A549 (cell line): ENCODE measurements around the gene MARK2. TPM values are rescaled to one million over a fixed set of nuclear protein-coding genes. Genes with fewer than 3 reads are reported as not detected.

Experiments
- ATAC-seq, 2 experiments: fragments of 200-7000 bp in 1 of 2; fragments of >200 bp in 1 of 2; cut with Nextera tagmentation in 1 of 2; cut with Tn5 transposase in 1 of 2; 3 replicates each; pipeline versions ENCODE4 v1.8.0 to v1.9.1; 2018 to 2020; ENCODE audit warnings: mild to moderate bottlenecking in 1 of 2, moderate library complexity in 1 of 2
- CTCF ChIA-PET: fragments of 300-600 bp; sonication (Branson Sonifier 250); formaldehyde crosslinking; extraction: SDS; loops from one replicate; lab custom pipeline; 2021; ENCODE audit warnings: antibody characterized with exemption, inconsistent platforms; lab: Yijun Ruan, JAX
- POLR2A ChIA-PET: fragments of 350-600 bp; formaldehyde crosslinking; extraction: SDS; loops from one replicate; lab custom pipeline; 2021; ENCODE audit warnings: antibody characterized with exemption, inconsistent platforms; lab: Yijun Ruan, JAX
- DNase-seq, 2 experiments: peaks; one replicate each; pipeline versions ENCODE4 v3.0.0 to v3.0.0-alpha.2; 2011 to 2016; ENCODE audit warnings: low read depth in 1 of 2, low spot score in 1 of 2
- FAIRE-seq: peaks from 2 replicates; lab custom pipeline; 2011; peaks lifted over from hg19 to GRCh38; lab: Jason Lieb, UNC
- H3K27ac ChIP-seq, 2 experiments: fragments of >200 bp; sonication (Bioruptor Twin); formaldehyde crosslinking; 3 replicates each; pipeline ENCODE4 v1.5.1; 2016 to 2017
- H3K4me1 ChIP-seq: fragments of >200 bp; sonication (Bioruptor Twin); formaldehyde crosslinking; 3 replicates; pipeline ENCODE4 v1.6.1; 2016
- H3K4me2 ChIP-seq: fragments of >200 bp; sonication (Bioruptor Twin); formaldehyde crosslinking; 3 replicates; pipeline ENCODE4 v1.6.1; 2016
- H3K4me3 ChIP-seq: fragments of >200 bp; sonication (Bioruptor Twin); formaldehyde crosslinking; 3 replicates; pipeline ENCODE4 v1.5.1; 2016
- H3K9me3 ChIP-seq: fragments of >200 bp; sonication (Bioruptor Twin); formaldehyde crosslinking; 3 replicates; pipeline ENCODE4 v1.6.1; 2016
- ATOH8 ChIP-seq: fragments of 250-450 bp; sonication (Bioruptor Pico); IDR thresholded peaks from 2 replicates; pipeline ENCODE4 v1.5.0; 2020; ENCODE audit warnings: low read depth, mild to moderate bottlenecking, moderate library complexity
- CEBPB ChIP-seq, 2 experiments: fragments of >200 bp in 1 of 2; sonication (Bioruptor Twin) in 1 of 2; formaldehyde crosslinking in 1 of 2; IDR thresholded peaks; 2 replicates each; pipeline ENCODE4 v1.6.1; 2012 to 2016
- CHD2 ChIP-seq: fragments of 150-350 bp; IDR thresholded peaks from 2 replicates; pipeline ENCODE4 v1.6.1; 2014; ENCODE audit warnings: low read length; ENCODE audit not compliant: partially characterized antibody
- CTCF ChIP-seq: fragments of >200 bp; sonication (Bioruptor Twin); formaldehyde crosslinking; IDR thresholded peaks from 3 replicates; pipeline ENCODE4 v1.5.1; 2016
- E2F6 ChIP-seq: IDR thresholded peaks from 2 replicates; pipeline ENCODE4 v1.6.1; 2012; ENCODE audit warnings: low read depth, borderline replicate concordance
- ELK1 ChIP-seq: fragments of 150-350 bp; IDR thresholded peaks from 2 replicates; pipeline ENCODE4 v1.6.1; 2014; ENCODE audit warnings: low read depth, mild to moderate bottlenecking, low read length
- EP300 ChIP-seq, 2 experiments: fragments of >200 bp; sonication (Bioruptor Twin); formaldehyde crosslinking; IDR thresholded peaks; 2 replicates in 1 of 2; 3 replicates in 1 of 2; pipeline ENCODE4 v1.6.1; 2016 to 2017
- ESRRA ChIP-seq: fragments of 150-350 bp; IDR thresholded peaks from 2 replicates; pipeline ENCODE4 v1.6.1; 2014; ENCODE audit warnings: mild to moderate bottlenecking, low read length, borderline replicate concordance
- FOSL2 ChIP-seq, 2 experiments: fragments of 450-650 bp in 1 of 2; fragments of >200 bp in 1 of 2; sonication (Bioruptor Twin) in 1 of 2; formaldehyde crosslinking; IDR thresholded peaks; 2 replicates each; pipeline versions ENCODE4 v1.5.0 to v1.6.1; 2016 to 2020; ENCODE audit warnings: mild to moderate bottlenecking in 1 of 2, moderate library complexity in 1 of 2
- FOXS1 ChIP-seq: fragments of 250-450 bp; sonication (Bioruptor Pico); IDR thresholded peaks from 2 replicates; pipeline ENCODE4 v1.5.0; 2020; ENCODE audit warnings: mild to moderate bottlenecking, moderate library complexity
- HEYL ChIP-seq: fragments of 250-450 bp; sonication (Bioruptor Pico); IDR thresholded peaks from 2 replicates; pipeline ENCODE4 v1.8.0; 2021; ENCODE audit warnings: mild to moderate bottlenecking, moderate library complexity
- HOXB13 ChIP-seq: fragments of 250-450 bp; sonication (Bioruptor Pico); IDR thresholded peaks from 2 replicates; pipeline ENCODE4 v1.5.0; 2020; ENCODE audit warnings: low read depth, mild to moderate bottlenecking, moderate library complexity
- HOXB5 ChIP-seq: fragments of 250-450 bp; sonication (Bioruptor Pico); IDR thresholded peaks from 2 replicates; pipeline ENCODE4 v1.5.0; 2020; ENCODE audit warnings: mild to moderate bottlenecking, moderate library complexity
- JUN ChIP-seq, 2 experiments: fragments of >200 bp; sonication (Bioruptor Twin); formaldehyde crosslinking; IDR thresholded peaks; 2 replicates in 1 of 2; 3 replicates in 1 of 2; pipeline ENCODE4 v1.6.1; 2016 to 2017
- JUNB ChIP-seq: fragments of >200 bp; sonication (Bioruptor Twin); formaldehyde crosslinking; IDR thresholded peaks from 2 replicates; pipeline ENCODE4 v1.6.1; 2016
- KDM1A ChIP-seq: fragments of 200-600 bp; sonication (generic); IDR thresholded peaks from 2 replicates; pipeline ENCODE4 v1.6.1; 2016; ENCODE audit warnings: low read depth, mild to moderate bottlenecking
- MAFK ChIP-seq: fragments of 450-650 bp; IDR thresholded peaks from 2 replicates; pipeline ENCODE4 v1.6.1; 2014; ENCODE audit not compliant: partially characterized antibody
- NPAS2 ChIP-seq: fragments of 250-450 bp; sonication (Bioruptor Pico); IDR thresholded peaks from 2 replicates; pipeline ENCODE4 v1.8.0; 2022; ENCODE audit warnings: mild to moderate bottlenecking, moderate library complexity, borderline replicate concordance
- PHF8 ChIP-seq: fragments of 200-600 bp; sonication (generic); IDR thresholded peaks from 2 replicates; pipeline ENCODE4 v1.6.1; 2016; ENCODE audit warnings: low read depth, mild to moderate bottlenecking, antibody characterized with exemption, moderate library complexity, borderline replicate concordance
- RAD21 ChIP-seq, 2 experiments: fragments of >200 bp in 1 of 2; sonication (Bioruptor Twin) in 1 of 2; formaldehyde crosslinking in 1 of 2; IDR thresholded peaks in 1 of 2; conservative IDR thresholded peaks in 1 of 2; 2 replicates in 1 of 2; 3 replicates in 1 of 2; pipeline ENCODE4 v1.6.1; 2012 to 2018; ENCODE audit warnings: inconsistent platforms in 1 of 2
- RCOR1 ChIP-seq: fragments of 150-350 bp; IDR thresholded peaks from 2 replicates; pipeline ENCODE4 v1.6.1; 2014; ENCODE audit warnings: antibody characterized with exemption, low read length, low read depth
- SMC3 ChIP-seq: fragments of >200 bp; sonication (Bioruptor Twin); formaldehyde crosslinking; IDR thresholded peaks from 3 replicates; pipeline ENCODE4 v1.6.1; 2018; ENCODE audit warnings: inconsistent platforms
- SREBF2 ChIP-seq: fragments of 450-650 bp; IDR thresholded peaks from 2 replicates; pipeline ENCODE4 v1.6.1; 2014; ENCODE audit warnings: mild to moderate bottlenecking, moderate library complexity
- ZNF302 ChIP-seq: fragments of 250-450 bp; sonication (Bioruptor Pico); IDR thresholded peaks from 2 replicates; pipeline ENCODE4 v1.9.0; 2021; ENCODE audit warnings: inconsistent platforms, mild to moderate bottlenecking, moderate library complexity
- WGBS: methylation state at CpG from one replicate; pipeline ENCODE4 v1.1.6; 2017; ENCODE audit errors: missing lambda C conversion rate; 5-methylcytosine and 5-hydroxymethylcytosine counted together
- polyA plus RNA-seq, 4 experiments: library from polyadenylated mRNA; depleted of rRNA in 3 of 4; stranded (reverse); fragments of >200 nt; fragmentation: RNase III in 1 of 4; extraction: RNeasy Plus Mini Kit Qiagen cat#74134 plus additional on column Dnase treatment in 1 of 4; gene quantifications; 2 replicates in 3 of 4; 3 replicates in 1 of 4; pipeline ENCODE4 v1.2.3, GENCODE V29; 2011 to 2017

The MARK2 gene
- polyA plus RNA-seq, 2 of the 4 experiments (the other 2 are of a cell fraction), result 20.2 to 28.4 TPM

- ChIA-PET CTCF (interaction anchor here (0.7 to 1.5 kb wide), 7 partner anchors 13 to 1109 kb away, joined by 3 to 4 read pairs (median 3); no protein-coding TSS in a partner anchor), POLR2A (no interaction called here)
- DNase-seq, result no peak
- no peak overlapping the region for H3K4me2 ChIP-seq
- no peak overlapping the region for H3K4me3 ChIP-seq
- 77% methylated on average over 14 of the region's 14 CpGs for WGBS
- peaks cover 53% of the 10 kb centered on the region for H3K4me1 ChIP-seq
- no peaks in the 10 kb centered on the region for H3K9me3 ChIP-seq
- H3K27ac ChIP-seq, result peak overlapping the region in 1 of 2 experiments; percentile 20; a peak in 2 of 6 replicates
- no peak for FAIRE-seq
- no peak for ATAC-seq
- TF ChIP-seq SMC3 (no peak), HOXB5 (CRISPR knock-in tag) (no peak)
Measured at GRCh38 chr11:63870351-63871140, 31.6 kb downstream of the MARK2 start.

- TF ChIP-seq MAFK, result no peak
- peak; percentile 53; the same call in 2 of the 3 replicates for TF ChIP-seq SMC3
- no peak for TF ChIP-seq ELK1
- no peak for TF ChIP-seq HOXB13 (CRISPR knock-in tag)
- no peak for TF ChIP-seq FOSL2 (IDR thresholded peaks at IDR 0.05)
- peak; percentile 50 for TF ChIP-seq FOSL2 (CRISPR knock-in tag; IDR thresholded peaks at IDR 0.05)
- TF ChIP-seq HEYL (CRISPR knock-in tag), result no peak
- no peak for TF ChIP-seq EP300 (IDR thresholded peaks at IDR 0.05)
- no peak for TF ChIP-seq FOXS1 (CRISPR knock-in tag)
- peak; percentile 48 for TF ChIP-seq CTCF
- TF ChIP-seq ZNF302, result no peak
- peak; percentile 86 to 95 for TF ChIP-seq CEBPB (IDR thresholded peaks at IDR 0.05)
- peak; percentile 53 to 58 for TF ChIP-seq RAD21 (conservative IDR thresholded peaks at IDR 0.05 in 1 of 2, IDR thresholded peaks at IDR 0.05 in 1 of 2)
- Histone ChIP-seq H3K27ac (peak overlapping the region; percentile 2 to 22; a peak in 2 of 6 replicates), H3K4me2 (peak overlapping the region; percentile 71), H3K9me3 (no peaks in the 10 kb centered on the region), H3K4me1 (peaks cover 48% of the 10 kb centered on the region), H3K4me3 (0 out of 3 replicates have a peak overlapping the region, but pooled peaks have one; percentile 6)
- ChIA-PET POLR2A (interaction anchor here (1.0 to 1.1 kb wide), 3 partner anchors 33 to 354 kb away, joined by 3 to 13 read pairs (median 3); partner anchors contain the start of gene MARK2), CTCF (interaction anchor here (1.0 to 2.6 kb wide), 7 partner anchors 10 to 74 kb away, joined by 3 to 16 read pairs (median 4); no protein-coding TSS in a partner anchor)
- FAIRE-seq (no peak), ATAC-seq (peak; percentile 92 to 96), DNase-seq (peak; percentile 71 to 86)
- 52% methylated on average over 11 of the region's 11 CpGs for WGBS
Measured at GRCh38 chr11:63871962-63872799, 33.3 kb downstream of the MARK2 start.

GRCh38 chr11:63872800-63873197 lies 33.9 kb downstream of the MARK2 start:
- H3K4me1 ChIP-seq, result peaks cover 48% of the 10 kb centered on the region
- ChIA-PET CTCF (interaction anchor here (0.8 to 2.6 kb wide), 8 partner anchors 10 to 73 kb away, joined by 3 to 16 read pairs (median 4); no protein-coding TSS in a partner anchor), POLR2A (interaction anchor here (1.1 kb wide), 2 partner anchors 34 to 354 kb away, joined by 3 read pairs; partner anchors contain the start of gene MARK2)

More at GRCh38 chr11:63872800-63873197, 33.9 kb downstream of the MARK2 start:
- WGBS, result 100% methylated on average over 4 of the region's 5 CpGs
- no peaks in the 10 kb centered on the region for H3K9me3 ChIP-seq
- FAIRE-seq (no peak), ATAC-seq (no peak), DNase-seq (no peak)
- TF ChIP-seq SREBF2 (no peak), E2F6 (no peak), SMC3 (no peak), RCOR1 (no peak), RAD21 (conservative IDR thresholded peaks at IDR 0.05 in 1 of 2, IDR thresholded peaks at IDR 0.05 in 1 of 2) (no peak), HEYL (CRISPR knock-in tag) (no peak), ZNF302 (no peak), PHF8 (no peak), ATOH8 (CRISPR knock-in tag) (no peak), JUNB (no peak), JUN (IDR thresholded peaks at IDR 0.05) (no peak), CHD2 (no peak), ESRRA (no peak), KDM1A (no peak), NPAS2 (no peak)
- peak overlapping the region in 1 of 2 experiments; percentile 22; a peak in 2 of 6 replicates for H3K27ac ChIP-seq
- H3K4me3 ChIP-seq, result no peak overlapping the region
- H3K4me2 ChIP-seq, result peak overlapping the region; percentile 71; the same call in 2 of the 3 replicates
